Endothelial cell (in vitro differentiated cells): ENCODE results near the gene DAZAP1. TPM values are rescaled to one million over a fixed set of nuclear protein-coding genes. Genes with fewer than 3 reads are reported as not detected.

Source experiments
- DNase-seq: peaks from one replicate; pipeline ENCODE4 v3.0.0; 2021; ENCODE audit warnings: low spot score
- H3K27ac Mint-ChIP-seq: one replicate; pipeline ENCODE4 v1.8.0; 2021; ENCODE audit warnings: mixed read lengths, inconsistent platforms; ENCODE audit not compliant: unreplicated experiment
- H3K27me3 Mint-ChIP-seq: one replicate; pipeline ENCODE4 v1.8.0; 2021; ENCODE audit warnings: mild to moderate bottlenecking, moderate library complexity, mixed read lengths, inconsistent platforms; ENCODE audit not compliant: unreplicated experiment
- H3K36me3 Mint-ChIP-seq: one replicate; pipeline ENCODE4 v1.8.0; 2021; ENCODE audit warnings: mild to moderate bottlenecking, low read depth, mixed read lengths, inconsistent platforms; ENCODE audit not compliant: unreplicated experiment
- H3K4me1 Mint-ChIP-seq: one replicate; pipeline ENCODE4 v1.8.0; 2021; ENCODE audit warnings: mild to moderate bottlenecking, mixed read lengths, inconsistent platforms; ENCODE audit not compliant: unreplicated experiment
- H3K4me3 Mint-ChIP-seq: one replicate; pipeline ENCODE4 v1.8.0; 2021; ENCODE audit warnings: mild to moderate bottlenecking, mixed read lengths, inconsistent platforms; ENCODE audit not compliant: unreplicated experiment
- H3K9me3 Mint-ChIP-seq: one replicate; pipeline ENCODE4 v1.8.0; 2021; ENCODE audit warnings: mixed read lengths, inconsistent platforms; ENCODE audit not compliant: unreplicated experiment
- CTCF ChIP-seq: fragments of 200-600 bp; sonication (generic); IDR thresholded peaks from one replicate; pipeline ENCODE4 v1.5.0; 2021; ENCODE audit warnings: antibody characterized with exemption; ENCODE audit not compliant: unreplicated experiment
- total RNA-seq: library from RNA; stranded (reverse); fragmentation: NEBNext Ultra II Directional; extraction: Animal tissue kit (Norgen Biotek cat#: 25700); gene quantifications from one replicate; pipeline ENCODE4 v1.2.1, GENCODE V29; 2021; ENCODE audit not compliant: unreplicated experiment

The DAZAP1 gene
- total RNA-seq, 1 donor from 2014 or later, result 145 TPM

DNA sequence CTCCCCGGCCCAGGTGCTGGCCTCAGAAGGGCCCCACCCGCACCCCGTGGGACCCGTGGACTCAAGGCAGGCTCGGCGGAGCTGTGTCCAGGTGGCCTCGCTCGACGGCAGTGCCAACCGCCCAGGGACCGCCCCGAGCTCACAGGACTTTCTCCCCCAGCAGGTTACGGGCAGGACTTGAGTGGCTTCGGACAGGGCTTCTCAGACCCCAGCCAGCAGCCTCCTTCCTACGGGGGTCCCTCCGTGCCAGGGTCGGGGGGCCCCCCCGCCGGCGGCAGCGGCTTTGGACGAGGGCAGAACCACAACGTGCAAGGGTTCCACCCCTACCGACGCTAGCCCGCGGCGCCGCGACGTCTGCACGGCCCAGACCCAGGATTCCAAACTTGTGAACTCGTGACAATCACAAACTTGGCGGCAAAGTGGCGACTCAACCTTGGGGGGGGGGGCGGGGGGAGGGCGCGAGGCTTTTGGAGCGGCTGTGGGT, 27.2 kb downstream of the DAZAP1 start:
- Mint-ChIP-seq H3K36me3 (peaks cover 12% of the 10 kb centered on the region), H3K9me3 (no peaks in the 10 kb centered on the region), H3K4me3 (no peak overlapping the region), H3K27ac (no peak overlapping the region), H3K4me1 (peaks cover 3% of the 10 kb centered on the region), H3K27me3 (peaks cover 7% of the 10 kb centered on the region)
- no peak for DNase-seq
- no peak for TF ChIP-seq CTCF

GRCh38 chr19:1435378-1435989, 28.1 kb downstream of the DAZAP1 start:
- Mint-ChIP-seq H3K4me1 (peaks cover 3% of the 10 kb centered on the region), H3K27me3 (peaks cover 7% of the 10 kb centered on the region), H3K36me3 (peaks cover 12% of the 10 kb centered on the region), H3K4me3 (peak overlapping the region; percentile 69), H3K9me3 (no peaks in the 10 kb centered on the region), H3K27ac (no peak overlapping the region)
- DNase-seq, result no peak
- TF ChIP-seq CTCF, result no peak

- peak overlapping the region; percentile 96 for H3K4me3 Mint-ChIP-seq
- DNase-seq, result no peak
- TF ChIP-seq CTCF, result no peak
- peaks cover 3% of the 10 kb centered on the region for H3K27me3 Mint-ChIP-seq
- no peak overlapping the region for H3K27ac Mint-ChIP-seq
- H3K4me1 Mint-ChIP-seq, result peaks cover 3% of the 10 kb centered on the region
- H3K9me3 Mint-ChIP-seq, result no peaks in the 10 kb centered on the region
- H3K36me3 Mint-ChIP-seq, result peaks cover 26% of the 10 kb centered on the region
Observed at GRCh38 chr19:1437609-1438008, 30.2 kb downstream of the DAZAP1 start.

- Mint-ChIP-seq H3K4me1 (peaks cover 3% of the 10 kb centered on the region), H3K36me3 (peaks cover 28% of the 10 kb centered on the region), H3K9me3 (no peaks in the 10 kb centered on the region), H3K4me3 (peak within 1 kb of the TSS; percentile 96), H3K27ac (peak within 1 kb of the TSS; percentile 95), H3K27me3 (peaks cover 5% of the 10 kb centered on the region)
- TF ChIP-seq CTCF, result peak; percentile 90
- DNase-seq, result peak; percentile 97
Observed at GRCh38 chr19:1438035-1438932, 30.9 kb downstream of the DAZAP1 start, which contains the start of gene RPS15. RPS15 (plus strand) TSS chr19:1438396; CDS start chr19:1438426, 30 bp downstream.
